ENCODE measurements around the gene NR1H2.

DNA sequence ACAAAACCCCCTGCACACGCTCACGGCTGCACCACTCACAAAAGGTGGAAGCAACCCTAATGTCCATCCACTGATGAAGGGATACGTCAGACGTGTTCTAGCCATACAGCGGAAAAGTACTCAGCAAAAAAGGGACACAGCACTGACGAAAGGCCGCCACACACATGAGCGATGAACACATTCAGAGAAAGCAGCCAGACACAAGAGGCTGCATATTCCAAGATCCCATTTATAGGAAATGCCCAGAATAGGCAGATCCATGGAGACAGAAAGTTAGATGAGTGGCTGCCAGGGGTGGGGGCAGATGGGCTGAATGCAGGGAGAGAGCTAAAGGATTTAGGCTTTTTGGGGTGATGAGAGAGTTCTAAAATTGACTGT lies 11.6 kb downstream of the NR1H2 start:
- TF ChIP-seq, protein P1, sequence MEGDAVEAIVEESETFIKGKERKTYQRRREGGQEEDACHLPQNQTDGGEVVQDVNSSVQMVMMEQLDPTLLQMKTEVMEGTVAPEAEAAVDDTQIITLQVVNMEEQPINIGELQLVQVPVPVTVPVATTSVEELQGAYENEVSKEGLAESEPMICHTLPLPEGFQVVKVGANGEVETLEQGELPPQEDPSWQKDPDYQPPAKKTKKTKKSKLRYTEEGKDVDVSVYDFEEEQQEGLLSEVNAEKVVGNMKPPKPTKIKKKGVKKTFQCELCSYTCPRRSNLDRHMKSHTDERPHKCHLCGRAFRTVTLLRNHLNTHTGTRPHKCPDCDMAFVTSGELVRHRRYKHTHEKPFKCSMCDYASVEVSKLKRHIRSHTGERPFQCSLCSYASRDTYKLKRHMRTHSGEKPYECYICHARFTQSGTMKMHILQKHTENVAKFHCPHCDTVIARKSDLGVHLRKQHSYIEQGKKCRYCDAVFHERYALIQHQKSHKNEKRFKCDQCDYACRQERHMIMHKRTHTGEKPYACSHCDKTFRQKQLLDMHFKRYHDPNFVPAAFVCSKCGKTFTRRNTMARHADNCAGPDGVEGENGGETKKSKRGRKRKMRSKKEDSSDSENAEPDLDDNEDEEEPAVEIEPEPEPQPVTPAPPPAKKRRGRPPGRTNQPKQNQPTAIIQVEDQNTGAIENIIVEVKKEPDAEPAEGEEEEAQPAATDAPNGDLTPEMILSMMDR (conservative IDR thresholded peaks at IDR 0.05; ENCODE audit: low read depth in 2 of 2), result no peak
- TF ChIP-seq POLR2AphosphoS5 (IDR thresholded peaks at IDR 0.05; ENCODE audit: low read depth) (no peak), EZH2 (IDR thresholded peaks at IDR 0.05; ENCODE audit: low read depth, unreplicated experiment) (no peak), REST (IDR thresholded peaks at IDR 0.05; ENCODE audit: unreplicated experiment) (no peak), CREB1 (CRISPR knock-in tag; IDR thresholded peaks at IDR 0.05; ENCODE audit: low read depth) (no peak), JUNB (IDR thresholded peaks at IDR 0.05; ENCODE audit: unreplicated experiment) (no peak), NANOG (IDR thresholded peaks at IDR 0.05; ENCODE audit: borderline replicate concordance) (no peak)

Measured in GM23338 (cell line).